Hepatocyte (in vitro differentiated cells): Measurements from ENCODE around the gene CLRN2.

Experiments
- EZH2 ChIP-seq: fragments of 200-600 bp; sonication (generic); IDR thresholded peaks from 2 replicates; pipeline ENCODE4 v1.6.1; 2016; ENCODE audit warnings: antibody characterized with exemption, mild to moderate bottlenecking, borderline replicate concordance
- EZH2phosphoT487 ChIP-seq: fragments of 200-600 bp; sonication (generic); IDR thresholded peaks from one replicate; pipeline ENCODE4 v1.6.1; 2018; ENCODE audit warnings: antibody characterized with exemption, mild to moderate bottlenecking, low read depth, moderate library complexity; ENCODE audit not compliant: unreplicated experiment, severe bottlenecking
- TF ChIP-seq, protein P1 (sequence below): fragments of 200-600 bp; sonication (generic); IDR thresholded peaks from 2 replicates; pipeline ENCODE4 v1.5.1; 2016; ENCODE audit warnings: antibody characterized with exemption, mild to moderate bottlenecking; ENCODE audit not compliant: poor library complexity

DNA sequence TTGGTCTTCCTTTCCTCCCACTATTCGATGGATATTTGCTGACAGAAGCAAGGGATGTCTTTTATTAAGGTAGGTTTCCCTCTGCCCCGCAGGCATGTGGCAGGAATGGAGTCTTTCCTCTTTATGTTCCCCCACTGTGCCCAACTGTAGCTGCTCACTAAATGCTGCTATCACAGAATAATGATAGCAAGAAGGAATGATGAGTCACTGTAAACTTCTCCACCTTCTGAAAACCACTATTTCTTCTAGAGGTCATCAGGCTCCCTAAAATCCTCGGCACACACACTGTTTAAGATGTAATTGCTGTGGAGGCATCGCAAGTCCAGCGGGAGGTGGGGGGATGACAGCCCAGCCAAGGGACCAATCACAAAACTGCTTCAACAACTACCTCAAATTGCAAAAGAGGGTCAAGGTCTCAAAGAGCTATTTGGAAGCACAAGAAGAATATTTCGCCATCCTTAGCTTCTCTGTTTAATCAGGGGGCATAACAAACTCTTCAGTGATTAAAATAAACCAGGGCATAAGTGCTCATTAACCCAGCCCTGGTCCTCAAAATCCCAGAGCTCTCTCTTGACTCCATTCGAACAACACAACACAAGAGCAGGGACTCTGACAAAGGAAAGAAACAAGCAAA is 17.0 kb upstream of the CLRN2 start:
- TF ChIP-seq, protein P1, sequence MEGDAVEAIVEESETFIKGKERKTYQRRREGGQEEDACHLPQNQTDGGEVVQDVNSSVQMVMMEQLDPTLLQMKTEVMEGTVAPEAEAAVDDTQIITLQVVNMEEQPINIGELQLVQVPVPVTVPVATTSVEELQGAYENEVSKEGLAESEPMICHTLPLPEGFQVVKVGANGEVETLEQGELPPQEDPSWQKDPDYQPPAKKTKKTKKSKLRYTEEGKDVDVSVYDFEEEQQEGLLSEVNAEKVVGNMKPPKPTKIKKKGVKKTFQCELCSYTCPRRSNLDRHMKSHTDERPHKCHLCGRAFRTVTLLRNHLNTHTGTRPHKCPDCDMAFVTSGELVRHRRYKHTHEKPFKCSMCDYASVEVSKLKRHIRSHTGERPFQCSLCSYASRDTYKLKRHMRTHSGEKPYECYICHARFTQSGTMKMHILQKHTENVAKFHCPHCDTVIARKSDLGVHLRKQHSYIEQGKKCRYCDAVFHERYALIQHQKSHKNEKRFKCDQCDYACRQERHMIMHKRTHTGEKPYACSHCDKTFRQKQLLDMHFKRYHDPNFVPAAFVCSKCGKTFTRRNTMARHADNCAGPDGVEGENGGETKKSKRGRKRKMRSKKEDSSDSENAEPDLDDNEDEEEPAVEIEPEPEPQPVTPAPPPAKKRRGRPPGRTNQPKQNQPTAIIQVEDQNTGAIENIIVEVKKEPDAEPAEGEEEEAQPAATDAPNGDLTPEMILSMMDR, result no peak
- TF ChIP-seq EZH2 (no peak), EZH2phosphoT487 (no peak)
